WTC11 (cell line): ENCODE measurements around the gene LRRC23. TPM values are rescaled to one million over a fixed set of nuclear protein-coding genes. Genes with fewer than 3 reads are reported as not detected.

ENCODE experiments used
- ATF2 ChIP-seq: sonication (generic); formaldehyde crosslinking; IDR thresholded peaks from 2 replicates; pipeline ENCODE4 v1.8.1; 2022; ENCODE audit warnings: low read depth, missing genetic modification reagents, borderline replicate concordance
- ATF3 ChIP-seq: sonication (generic); formaldehyde crosslinking; conservative IDR thresholded peaks from 2 replicates; pipeline ENCODE4 v1.8.1; 2022; ENCODE audit warnings: mild to moderate bottlenecking, missing genetic modification reagents
- CREB1 ChIP-seq: sonication (generic); formaldehyde crosslinking; IDR thresholded peaks from 2 replicates; pipeline ENCODE4 v1.8.0; 2023; ENCODE audit warnings: mild to moderate bottlenecking, missing genetic modification reagents
- E2F4 ChIP-seq: sonication (generic); formaldehyde crosslinking; IDR thresholded peaks from 2 replicates; pipeline ENCODE4 v1.8.1; 2022; ENCODE audit warnings: low read depth, mild to moderate bottlenecking, moderate library complexity, missing genetic modification reagents, borderline replicate concordance
- ETV6 ChIP-seq: sonication (generic); formaldehyde crosslinking; IDR thresholded peaks from 2 replicates; pipeline ENCODE4 v1.8.1; 2022; ENCODE audit warnings: mild to moderate bottlenecking, missing genetic modification reagents
- FOXP1 ChIP-seq: sonication (generic); formaldehyde crosslinking; IDR thresholded peaks from 2 replicates; pipeline ENCODE4 v1.8.0; 2022; ENCODE audit warnings: missing genetic modification reagents, mild to moderate bottlenecking, moderate library complexity, borderline replicate concordance
- GRHL2 ChIP-seq: fragments of 250-450 bp; sonication (Bioruptor Pico); IDR thresholded peaks from 2 replicates; pipeline ENCODE4 v1.8.0; 2022; ENCODE audit warnings: mild to moderate bottlenecking, moderate library complexity; ENCODE audit not compliant: insufficient replicate concordance, severe bottlenecking
- HMGA2 ChIP-seq: fragments of 250-450 bp; sonication (Bioruptor Pico); IDR thresholded peaks from 2 replicates; pipeline ENCODE4 v1.4.0; 2021; ENCODE audit warnings: mild to moderate bottlenecking, moderate library complexity
- IRF2 ChIP-seq: sonication (generic); formaldehyde crosslinking; IDR thresholded peaks from 2 replicates; pipeline ENCODE4 v1.8.0; 2022; ENCODE audit warnings: low read depth, missing genetic modification reagents, borderline replicate concordance
- MAX ChIP-seq: sonication (generic); formaldehyde crosslinking; IDR thresholded peaks from 2 replicates; pipeline ENCODE4 v1.8.0; 2022; ENCODE audit warnings: mild to moderate bottlenecking, missing genetic modification reagents
- MLX ChIP-seq: sonication (generic); formaldehyde crosslinking; IDR thresholded peaks from 2 replicates; pipeline ENCODE4 v1.8.1; 2023; ENCODE audit warnings: mild to moderate bottlenecking, missing genetic modification reagents, moderate library complexity
- NR2C2 ChIP-seq: sonication (generic); formaldehyde crosslinking; IDR thresholded peaks from 2 replicates; pipeline ENCODE4 v1.8.0; 2022; ENCODE audit warnings: mild to moderate bottlenecking, missing genetic modification reagents
- RORB ChIP-seq: fragments of 250-450 bp; sonication (Bioruptor Pico); IDR thresholded peaks from 2 replicates; pipeline ENCODE4 v1.9.0; 2021; ENCODE audit warnings: mild to moderate bottlenecking
- SOX15 ChIP-seq: fragments of 250-450 bp; sonication (Bioruptor Pico); IDR thresholded peaks from 2 replicates; pipeline ENCODE4 v1.9.0; 2021; ENCODE audit warnings: mild to moderate bottlenecking
- TCF7 ChIP-seq: sonication (generic); formaldehyde crosslinking; IDR thresholded peaks from 2 replicates; pipeline ENCODE4 v1.8.0; 2022; ENCODE audit warnings: mild to moderate bottlenecking, low read depth, missing genetic modification reagents, moderate library complexity
- TP53 ChIP-seq: sonication (generic); formaldehyde crosslinking; IDR thresholded peaks from 2 replicates; pipeline ENCODE4 v1.8.1; 2023; ENCODE audit warnings: mild to moderate bottlenecking, missing genetic modification reagents
- ZBTB43 ChIP-seq: sonication (generic); formaldehyde crosslinking; IDR thresholded peaks from 2 replicates; pipeline ENCODE4 v1.8.1; 2023; ENCODE audit warnings: mild to moderate bottlenecking, missing genetic modification reagents
- ZNF138 ChIP-seq: sonication (generic); formaldehyde crosslinking; conservative IDR thresholded peaks from 2 replicates; pipeline ENCODE4 v1.8.1; 2022; ENCODE audit warnings: mild to moderate bottlenecking, moderate library complexity, missing genetic modification reagents
- ZNF263 ChIP-seq: sonication (generic); formaldehyde crosslinking; IDR thresholded peaks from 2 replicates; pipeline ENCODE4 v1.8.1; 2022; ENCODE audit warnings: low read depth, mild to moderate bottlenecking, moderate library complexity, missing genetic modification reagents
- ZNF425 ChIP-seq: fragments of 250-450 bp; sonication (Bioruptor Pico); conservative IDR thresholded peaks from 2 replicates; pipeline ENCODE4 v1.9.0; 2021; ENCODE audit warnings: mild to moderate bottlenecking
- ZNF671 ChIP-seq: fragments of 250-450 bp; sonication (Bioruptor Pico); IDR thresholded peaks from 2 replicates; pipeline ENCODE4 v1.8.0; 2021; ENCODE audit warnings: mild to moderate bottlenecking
- total RNA-seq: library from RNA; stranded (reverse); gene quantifications from 3 replicates; pipeline ENCODE4 v1.2.3, GENCODE V29; 2021
- TF ChIP-seq, protein P1 (sequence below): sonication (generic); formaldehyde crosslinking; conservative IDR thresholded peaks from 2 replicates; pipeline ENCODE4 v1.8.1; 2023; ENCODE audit warnings: mild to moderate bottlenecking, low read depth, missing genetic modification reagents, moderate library complexity
- TF ChIP-seq, protein P2 (sequence below): sonication (generic); formaldehyde crosslinking; IDR thresholded peaks from 2 replicates; pipeline ENCODE4 v1.8.0; 2022; ENCODE audit warnings: mild to moderate bottlenecking, missing genetic modification reagents
- TF ChIP-seq, protein P3 (sequence below): fragments of 200-600 bp; IDR thresholded peaks from 2 replicates; pipeline ENCODE4 v1.8.0; 2022; ENCODE audit warnings: antibody characterized with exemption

The LRRC23 gene
- total RNA-seq, 1 experiment from 2014 or later: 3.1 TPM

GRCh38 chr12:6872073-6873048 lies 32.3 kb upstream of the LRRC23 start (continued):
- TF ChIP-seq ATF2 (CRISPR knock-in tag): no peak
- TF ChIP-seq CREB1: no peak
- no peak for TF ChIP-seq ZNF138 (CRISPR knock-in tag)
- no peak for TF ChIP-seq IRF2 (CRISPR knock-in tag)
- no peak for TF ChIP-seq ZBTB43
- no peak; the same call in 1 of the 2 replicates for TF ChIP-seq ZNF425 (CRISPR knock-in tag)
- TF ChIP-seq, protein P1, sequence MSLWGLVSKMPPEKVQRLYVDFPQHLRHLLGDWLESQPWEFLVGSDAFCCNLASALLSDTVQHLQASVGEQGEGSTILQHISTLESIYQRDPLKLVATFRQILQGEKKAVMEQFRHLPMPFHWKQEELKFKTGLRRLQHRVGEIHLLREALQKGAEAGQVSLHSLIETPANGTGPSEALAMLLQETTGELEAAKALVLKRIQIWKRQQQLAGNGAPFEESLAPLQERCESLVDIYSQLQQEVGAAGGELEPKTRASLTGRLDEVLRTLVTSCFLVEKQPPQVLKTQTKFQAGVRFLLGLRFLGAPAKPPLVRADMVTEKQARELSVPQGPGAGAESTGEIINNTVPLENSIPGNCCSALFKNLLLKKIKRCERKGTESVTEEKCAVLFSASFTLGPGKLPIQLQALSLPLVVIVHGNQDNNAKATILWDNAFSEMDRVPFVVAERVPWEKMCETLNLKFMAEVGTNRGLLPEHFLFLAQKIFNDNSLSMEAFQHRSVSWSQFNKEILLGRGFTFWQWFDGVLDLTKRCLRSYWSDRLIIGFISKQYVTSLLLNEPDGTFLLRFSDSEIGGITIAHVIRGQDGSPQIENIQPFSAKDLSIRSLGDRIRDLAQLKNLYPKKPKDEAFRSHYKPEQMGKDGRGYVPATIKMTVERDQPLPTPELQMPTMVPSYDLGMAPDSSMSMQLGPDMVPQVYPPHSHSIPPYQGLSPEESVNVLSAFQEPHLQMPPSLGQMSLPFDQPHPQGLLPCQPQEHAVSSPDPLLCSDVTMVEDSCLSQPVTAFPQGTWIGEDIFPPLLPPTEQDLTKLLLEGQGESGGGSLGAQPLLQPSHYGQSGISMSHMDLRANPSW (CRISPR knock-in tag): no peak
- 0 out of 2 replicates have a peak, but pooled peaks have one; percentile 13 for TF ChIP-seq ZNF671 (CRISPR knock-in tag)
- TF ChIP-seq ZNF263 (CRISPR knock-in tag): no peak
- no peak for TF ChIP-seq ATF3 (CRISPR knock-in tag)
- 0 out of 2 replicates have a peak, but pooled peaks have one; percentile 75 for TF ChIP-seq MLX (CRISPR knock-in tag)
- TF ChIP-seq FOXP1 (CRISPR knock-in tag): no peak
- TF ChIP-seq, protein P2, sequence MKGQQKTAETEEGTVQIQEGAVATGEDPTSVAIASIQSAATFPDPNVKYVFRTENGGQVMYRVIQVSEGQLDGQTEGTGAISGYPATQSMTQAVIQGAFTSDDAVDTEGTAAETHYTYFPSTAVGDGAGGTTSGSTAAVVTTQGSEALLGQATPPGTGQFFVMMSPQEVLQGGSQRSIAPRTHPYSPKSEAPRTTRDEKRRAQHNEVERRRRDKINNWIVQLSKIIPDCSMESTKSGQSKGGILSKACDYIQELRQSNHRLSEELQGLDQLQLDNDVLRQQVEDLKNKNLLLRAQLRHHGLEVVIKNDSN (CRISPR knock-in tag): peak; percentile 52; the same call in 1 of the 2 replicates
- peak; percentile 63; the same call in 1 of the 2 replicates for TF ChIP-seq MAX (CRISPR knock-in tag)
- no peak for TF ChIP-seq E2F4
- TF ChIP-seq TP53 (CRISPR knock-in tag): peak; percentile 38; the same call in 1 of the 2 replicates
- 0 out of 2 replicates have a peak, but pooled peaks have one; percentile 25 for TF ChIP-seq TCF7 (CRISPR knock-in tag)
- no peak for TF ChIP-seq HMGA2 (CRISPR knock-in tag)
- no peak for TF ChIP-seq SOX15 (CRISPR knock-in tag)
- TF ChIP-seq GRHL2: no peak
- no peak for TF ChIP-seq NR2C2 (CRISPR knock-in tag)
- no peak for TF ChIP-seq RORB (CRISPR knock-in tag)
- TF ChIP-seq, protein P3, sequence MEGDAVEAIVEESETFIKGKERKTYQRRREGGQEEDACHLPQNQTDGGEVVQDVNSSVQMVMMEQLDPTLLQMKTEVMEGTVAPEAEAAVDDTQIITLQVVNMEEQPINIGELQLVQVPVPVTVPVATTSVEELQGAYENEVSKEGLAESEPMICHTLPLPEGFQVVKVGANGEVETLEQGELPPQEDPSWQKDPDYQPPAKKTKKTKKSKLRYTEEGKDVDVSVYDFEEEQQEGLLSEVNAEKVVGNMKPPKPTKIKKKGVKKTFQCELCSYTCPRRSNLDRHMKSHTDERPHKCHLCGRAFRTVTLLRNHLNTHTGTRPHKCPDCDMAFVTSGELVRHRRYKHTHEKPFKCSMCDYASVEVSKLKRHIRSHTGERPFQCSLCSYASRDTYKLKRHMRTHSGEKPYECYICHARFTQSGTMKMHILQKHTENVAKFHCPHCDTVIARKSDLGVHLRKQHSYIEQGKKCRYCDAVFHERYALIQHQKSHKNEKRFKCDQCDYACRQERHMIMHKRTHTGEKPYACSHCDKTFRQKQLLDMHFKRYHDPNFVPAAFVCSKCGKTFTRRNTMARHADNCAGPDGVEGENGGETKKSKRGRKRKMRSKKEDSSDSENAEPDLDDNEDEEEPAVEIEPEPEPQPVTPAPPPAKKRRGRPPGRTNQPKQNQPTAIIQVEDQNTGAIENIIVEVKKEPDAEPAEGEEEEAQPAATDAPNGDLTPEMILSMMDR: peak; percentile 69
- TF ChIP-seq ETV6: no peak
